NT2/D1 (cell line): ENCODE results near the gene NPAS3.

Source experiments
- SUZ12 ChIP-seq: IDR thresholded peaks from 2 replicates; pipeline ENCODE4 v1.6.1; 2011; ENCODE audit not compliant: insufficient read length, insufficient read depth; ENCODE audit errors: extremely low read depth
- YY1 ChIP-seq: IDR thresholded peaks from 2 replicates; pipeline ENCODE4 v1.6.1; 2011; ENCODE audit not compliant: insufficient read length, insufficient read depth
- ZNF274 ChIP-seq: IDR thresholded peaks from 2 replicates; pipeline ENCODE4 v1.6.1; 2011; ENCODE audit warnings: mild to moderate bottlenecking, low read depth, low read length

DNA sequence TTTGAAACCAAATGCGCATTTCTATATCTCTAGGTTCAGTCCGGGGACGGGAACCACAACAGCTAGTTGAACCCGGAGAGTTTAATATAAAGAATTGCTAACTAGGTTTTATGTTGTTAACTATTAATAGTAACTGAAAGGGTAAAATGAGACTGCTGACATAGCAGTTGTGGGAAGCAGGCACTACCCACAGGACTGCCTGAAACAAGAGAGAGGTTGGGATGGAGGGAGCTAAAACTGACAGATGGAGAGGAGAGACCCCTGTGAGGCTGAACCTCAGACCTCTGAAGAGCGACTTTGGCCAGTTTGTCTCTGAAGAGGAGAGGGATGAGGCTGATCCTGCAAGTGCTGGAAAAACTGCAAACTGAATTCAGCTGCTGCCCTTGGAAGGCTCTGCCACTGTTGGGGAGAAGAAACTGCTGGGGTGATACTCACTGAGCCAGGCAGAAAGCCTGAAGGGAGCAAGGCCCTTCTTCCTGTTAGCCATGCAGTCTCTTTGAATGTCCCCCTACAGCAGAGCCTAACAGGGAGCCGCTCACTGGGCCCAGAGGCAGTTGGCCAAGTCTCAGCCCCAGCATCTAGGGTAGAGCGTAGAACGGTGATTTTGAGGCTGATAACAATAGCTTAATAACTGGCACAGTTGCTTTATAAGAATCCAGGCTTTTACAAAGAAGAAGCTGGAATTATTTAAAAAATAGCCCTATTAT is 172.2 kb downstream of the NPAS3 start:
- TF ChIP-seq YY1 (no peak), ZNF274 (no peak), SUZ12 (no peak)
